Body of pancreas (tissue), 4 donors: ENCODE measurements around the gene RC3H1.

Experiments
- POLR2A ChIP-seq, 3 donors: fragments of 450-650 bp; IDR thresholded peaks; one replicate each; pipeline ENCODE4 v1.6.1; 2016; ENCODE audit warnings: antibody characterized with exemption in 3 of 3, mild to moderate bottlenecking in 2 of 3
- TF ChIP-seq, protein P1 (sequence below), 7 experiments: fragments of 450-650 bp in 4 of 7; fragments of 200-600 bp in 3 of 7; sonication (generic) in 3 of 7; IDR thresholded peaks; one replicate each; pipeline ENCODE4 v1.5.1; 2016 to 2019; ENCODE audit warnings: antibody characterized with exemption in 7 of 7

- no peak for TF ChIP-seq POLR2A (IDR thresholded peaks at IDR 0.05)
- TF ChIP-seq, protein P1, sequence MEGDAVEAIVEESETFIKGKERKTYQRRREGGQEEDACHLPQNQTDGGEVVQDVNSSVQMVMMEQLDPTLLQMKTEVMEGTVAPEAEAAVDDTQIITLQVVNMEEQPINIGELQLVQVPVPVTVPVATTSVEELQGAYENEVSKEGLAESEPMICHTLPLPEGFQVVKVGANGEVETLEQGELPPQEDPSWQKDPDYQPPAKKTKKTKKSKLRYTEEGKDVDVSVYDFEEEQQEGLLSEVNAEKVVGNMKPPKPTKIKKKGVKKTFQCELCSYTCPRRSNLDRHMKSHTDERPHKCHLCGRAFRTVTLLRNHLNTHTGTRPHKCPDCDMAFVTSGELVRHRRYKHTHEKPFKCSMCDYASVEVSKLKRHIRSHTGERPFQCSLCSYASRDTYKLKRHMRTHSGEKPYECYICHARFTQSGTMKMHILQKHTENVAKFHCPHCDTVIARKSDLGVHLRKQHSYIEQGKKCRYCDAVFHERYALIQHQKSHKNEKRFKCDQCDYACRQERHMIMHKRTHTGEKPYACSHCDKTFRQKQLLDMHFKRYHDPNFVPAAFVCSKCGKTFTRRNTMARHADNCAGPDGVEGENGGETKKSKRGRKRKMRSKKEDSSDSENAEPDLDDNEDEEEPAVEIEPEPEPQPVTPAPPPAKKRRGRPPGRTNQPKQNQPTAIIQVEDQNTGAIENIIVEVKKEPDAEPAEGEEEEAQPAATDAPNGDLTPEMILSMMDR (IDR thresholded peaks at IDR 0.05): no peak
Observed at GRCh38 chr1:174070614-174071013, 48.5 kb upstream of the RC3H1 start.
